Lung microvascular endothelial cell (primary cell): ENCODE measurements around the gene IL1RAP. TPM values are rescaled to one million over a fixed set of nuclear protein-coding genes. Genes with fewer than 3 reads are reported as not detected.

ENCODE experiments used
- DNase-seq, 2 donors: peaks; one replicate each; pipeline versions ENCODE4 v3.0.0 to v3.0.0-alpha.2; 2010; ENCODE audit warnings: low read depth in 2 of 2
- total RNA-seq: library from RNA; depleted of rRNA; stranded (reverse); fragments of >200 nt; gene quantifications from 2 replicates; pipeline ENCODE4 v1.2.1, GENCODE V29; 2014

Gene IL1RAP
- total RNA-seq, 1 donor from 2014 or later, result 1.8 TPM

GRCh38 chr3:190574473-190574872 lies 60.6 kb downstream of the IL1RAP start:
- no peak for DNase-seq

- DNase-seq, result no peak
Measured at GRCh38 chr3:190575437-190576185, 61.7 kb downstream of the IL1RAP start.

- no peak for DNase-seq
Measured at GRCh38 chr3:190577225-190577624, 63.3 kb downstream of the IL1RAP start.

GRCh38 chr3:190579514-190580137 lies 65.7 kb downstream of the IL1RAP start:
- no peak for DNase-seq

- DNase-seq, result no peak
Measured at GRCh38 chr3:190580417-190580816, 66.5 kb downstream of the IL1RAP start.

- DNase-seq, result peak; percentile 2 to 41
Measured at GRCh38 chr3:190581041-190581541, 67.2 kb downstream of the IL1RAP start.

GRCh38 chr3:190582667-190583066 lies 68.8 kb downstream of the IL1RAP start:
- DNase-seq, result no peak

- DNase-seq, result peak; percentile 20 to 93
Measured at GRCh38 chr3:190585805-190586630, 72.1 kb downstream of the IL1RAP start.

GRCh38 chr3:190586631-190587011 lies 72.7 kb downstream of the IL1RAP start:
- DNase-seq, result peak in 1 of 2 donors; percentile 76

- DNase-seq, result no peak
Measured at GRCh38 chr3:190588570-190588969, 74.7 kb downstream of the IL1RAP start.

GRCh38 chr3:190589326-190589725 lies 75.4 kb downstream of the IL1RAP start:
- no peak for DNase-seq

GRCh38 chr3:190591080-190591479 lies 77.2 kb downstream of the IL1RAP start:
- DNase-seq, result no peak

GRCh38 chr3:190593075-190593474 lies 79.2 kb downstream of the IL1RAP start:
- DNase-seq, result no peak

GRCh38 chr3:190594171-190594570 lies 80.3 kb downstream of the IL1RAP start:
- DNase-seq, result no peak

GRCh38 chr3:190595179-190595795 lies 81.4 kb downstream of the IL1RAP start:
- no peak for DNase-seq

- no peak for DNase-seq
Measured at GRCh38 chr3:190595807-190596206, 81.9 kb downstream of the IL1RAP start.

GRCh38 chr3:190596349-190597285 lies 82.7 kb downstream of the IL1RAP start:
- peak in 1 of 2 donors; percentile 37 for DNase-seq

- DNase-seq, result no peak
Measured at GRCh38 chr3:190597291-190597690, 83.4 kb downstream of the IL1RAP start.

GRCh38 chr3:190601622-190602021 lies 87.7 kb downstream of the IL1RAP start:
- DNase-seq, result no peak

GRCh38 chr3:190605385-190605784 lies 91.5 kb downstream of the IL1RAP start:
- peak in 1 of 2 donors; percentile 31 for DNase-seq
